A549 treated with CORT108297 at 1 μM for 4 hours (cell line): ENCODE results near the gene GIMAP2. TPM values are rescaled to one million over a fixed set of nuclear protein-coding genes. Genes with fewer than 3 reads are reported as not detected.

Experiments used
- total RNA-seq: library from RNA; stranded (reverse); fragments of 200-300 nt; extraction: Qiagen RNA extraction; gene quantifications from 5 replicates; pipeline ENCODE4 v1.2.3, GENCODE V29; 2022

Gene GIMAP2
- total RNA-seq: 0.09 TPM in 1 of 5 replicates, not detected in the others

DNA sequence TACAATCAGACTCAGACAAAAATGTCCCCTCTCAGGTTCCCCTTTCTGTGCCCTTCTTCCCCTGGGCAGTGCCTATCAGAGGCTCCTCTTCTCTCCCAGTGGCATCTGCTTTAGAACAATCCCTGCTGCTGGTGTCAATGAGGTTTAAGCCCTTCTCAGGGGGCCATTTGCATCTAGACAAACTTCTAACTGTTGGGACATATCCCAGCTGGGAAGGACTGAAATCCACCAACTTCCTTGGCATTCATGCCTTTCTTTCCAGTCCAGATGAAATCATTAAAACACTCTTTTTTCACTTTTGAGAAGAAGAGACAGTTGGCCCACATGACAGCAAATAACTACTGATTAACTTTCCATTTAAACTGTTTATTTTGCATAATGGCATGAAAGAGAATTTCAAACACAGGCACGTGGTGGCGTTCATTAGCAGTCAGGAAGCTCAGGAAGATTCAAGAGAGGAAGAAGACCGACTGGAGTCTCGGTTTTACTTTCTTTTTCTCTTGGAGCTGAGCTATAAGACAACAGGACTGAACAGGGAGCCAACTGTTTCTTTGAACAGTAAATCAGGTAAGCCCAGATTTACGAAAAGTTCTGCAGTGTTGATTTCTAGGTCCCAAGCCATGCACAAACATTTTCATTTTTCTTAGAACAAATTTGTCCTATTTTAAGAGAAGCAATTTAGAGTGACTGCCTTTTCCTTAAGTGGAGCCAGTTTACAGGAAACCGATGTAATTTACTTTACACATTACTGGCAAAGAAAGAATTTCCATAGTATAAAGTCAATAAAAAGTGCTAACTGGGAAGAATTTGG lies at the start of gene GIMAP2:
Gene GIMAP2, plus strand, starts transcription at position 488 of the 811 bp plus-strand sequence. CDS start 1,354 bp downstream, outside the sequence.

DNA sequence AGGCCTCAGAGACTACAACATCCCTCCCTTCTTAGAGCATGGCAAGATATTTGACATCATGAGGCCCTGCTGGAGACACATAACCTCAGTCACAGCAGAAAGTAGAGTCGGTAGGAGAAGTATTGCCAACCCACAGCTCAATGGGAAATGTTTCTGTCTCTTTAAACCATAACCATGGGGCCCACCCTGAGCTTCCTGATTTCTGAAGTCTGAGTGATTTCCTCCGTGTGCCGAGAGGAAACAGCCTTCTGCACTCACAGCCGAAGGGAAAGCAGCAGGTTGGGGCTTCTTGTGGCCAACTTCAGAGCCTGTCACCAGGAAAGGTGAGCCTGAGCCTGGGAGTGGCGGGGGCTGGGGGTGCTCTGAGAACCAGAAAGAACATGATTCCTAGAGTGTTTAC lies 30.9 kb downstream of the GIMAP2 start, which contains the start of gene GIMAP1:
Gene GIMAP1, plus strand, starts transcription at position 246 of the 400 bp plus-strand sequence. CDS start 2,435 bp downstream, outside the sequence.

DNA sequence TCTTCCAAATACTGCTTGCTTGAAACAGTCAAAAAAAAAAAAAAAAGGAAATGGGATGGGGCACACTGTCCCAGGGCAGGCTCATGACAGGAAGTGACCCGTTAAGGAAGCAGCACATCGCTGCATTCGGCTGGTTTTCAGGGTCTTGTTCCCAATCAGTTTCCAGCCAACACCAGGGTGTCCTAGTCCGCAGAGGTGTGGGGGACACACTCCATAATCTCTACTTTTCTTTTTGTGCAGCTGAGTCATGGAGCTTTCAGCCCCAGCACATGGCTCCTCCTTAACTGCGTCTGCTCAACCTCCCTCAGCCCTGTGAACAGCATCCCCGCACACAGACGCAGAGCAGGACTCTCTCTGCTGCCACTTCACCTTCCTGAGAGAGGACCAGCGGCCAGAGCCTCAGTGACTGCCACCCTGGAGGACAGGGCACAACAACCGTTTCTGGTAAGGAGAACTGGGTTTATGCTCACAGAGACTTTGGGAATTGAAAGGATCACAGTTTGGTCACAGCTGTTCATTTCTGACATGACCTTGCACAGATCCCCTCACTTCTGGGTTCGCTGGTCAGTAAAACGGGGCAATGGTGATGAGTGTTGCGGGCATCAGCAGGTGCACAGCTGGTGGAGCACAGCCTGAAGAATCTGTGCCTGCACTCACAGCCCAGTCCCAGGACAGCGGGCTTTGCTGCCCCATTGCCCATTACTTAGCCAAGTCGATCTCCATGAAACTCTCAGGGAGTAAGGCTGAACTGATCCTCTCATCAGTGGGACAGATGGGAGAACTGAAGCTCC lies 52.0 kb downstream of the GIMAP2 start, which contains the start of gene GIMAP5:
Gene GIMAP5, plus strand, starts transcription at position 154 of the 791 bp plus-strand sequence. CDS start 3,467 bp downstream, outside the sequence.

Other genes starting within 250 kb of the GIMAP2 start
- not detected in 5 replicates for gene GIMAP8, start 235.1 kb upstream of the GIMAP2 start, total RNA-seq
- gene GIMAP7, start 170.8 kb upstream of the GIMAP2 start, total RNA-seq: not detected in 5 replicates
- not detected in 5 replicates for gene GIMAP4, start 118.3 kb upstream of the GIMAP2 start, total RNA-seq
- gene GIMAP6, start 53.3 kb upstream of the GIMAP2 start, total RNA-seq: not detected in 5 replicates
- gene GIMAP1, start 30.9 kb downstream of the GIMAP2 start, total RNA-seq: not detected in 5 replicates
- gene GIMAP5, start 51.7 kb downstream of the GIMAP2 start, total RNA-seq: 0.14 TPM in 1 of 5 replicates, not detected in the others
- gene TMEM176B, start 114.7 kb downstream of the GIMAP2 start, total RNA-seq: 0.12 to 0.13 TPM in 2 of 5 replicates, not detected in the others
- gene TMEM176A, start 115.1 kb downstream of the GIMAP2 start, total RNA-seq: not detected in 5 replicates
- not detected in 5 replicates for gene AOC1, start 166.8 kb downstream of the GIMAP2 start, total RNA-seq